Panc1 (cell line): ENCODE results near the gene CEP128. TPM values are rescaled to one million over a fixed set of nuclear protein-coding genes. Genes with fewer than 3 reads are reported as not detected.

Experiments
- ATAC-seq: fragments of 200-7000 bp; cut with Tn5 transposase; 2 replicates; pipeline ENCODE4 v1.9.1; 2020; ENCODE audit warnings: mild to moderate bottlenecking, moderate library complexity
- BruUV-seq: library from RNA; stranded (reverse); fragments of 400-500 nt; replicated peaks from 2 replicates; lab custom pipeline; 2021; lab: Mats Ljungman, UMichigan
- CTCF ChIA-PET: fragments of 300-600 bp; sonication (Branson Sonifier 250); formaldehyde crosslinking; loops from one replicate; lab custom pipeline; 2022; ENCODE audit warnings: antibody characterized with exemption; lab: Charles Lee
- POLR2A ChIA-PET: fragments of 300-600 bp; sonication (Branson Sonifier 250); formaldehyde crosslinking; loops from one replicate; lab custom pipeline; 2022; ENCODE audit warnings: antibody characterized with exemption; lab: Charles Lee
- DNase-seq: peaks from one replicate; pipeline ENCODE4 v3.0.0-alpha.2; 2010; ENCODE audit warnings: low read depth, low spot score
- H3K27ac ChIP-seq: 2 replicates; pipeline ENCODE4 v1.5.1; 2011; ENCODE audit warnings: mild to moderate bottlenecking, low read length, inconsistent platforms
- H3K27me3 ChIP-seq: fragments of 200-500 bp; sonication (Bioruptor generic); 2 replicates; pipeline ENCODE4 v1.6.0; 2014; ENCODE audit warnings: low read length, inconsistent platforms; ENCODE audit not compliant: control insufficient read depth, insufficient read depth
- H3K36me3 ChIP-seq: fragments of 200-500 bp; sonication (Bioruptor generic); 2 replicates; pipeline ENCODE4 v1.5.1; 2014; ENCODE audit warnings: inconsistent platforms, mild to moderate bottlenecking, low read length, moderate library complexity; ENCODE audit not compliant: control insufficient read depth, insufficient read depth
- H3K4me1 ChIP-seq: 2 replicates; pipeline ENCODE4 v1.5.1; 2011; ENCODE audit warnings: inconsistent platforms, mild to moderate bottlenecking, low read length, moderate library complexity; ENCODE audit not compliant: control insufficient read depth, insufficient read depth
- H3K4me3 ChIP-seq, 2 experiments: 2 replicates each; pipeline ENCODE4 v1.5.1; 2011 to 2012; ENCODE audit warnings: low read depth in 2 of 2, low read length in 2 of 2, mild to moderate bottlenecking in 2 of 2, inconsistent platforms in 1 of 2, moderate library complexity in 1 of 2
- H3K9me3 ChIP-seq: fragments of 200-500 bp; sonication (Bioruptor generic); 2 replicates; pipeline ENCODE4 v1.5.1; 2014; ENCODE audit warnings: low read depth, mild to moderate bottlenecking, inconsistent platforms, low read length, moderate library complexity; ENCODE audit not compliant: control insufficient read depth, insufficient read depth
- CTCF ChIP-seq: fragments of 450-650 bp; IDR thresholded peaks from 2 replicates; pipeline ENCODE4 v1.5.1; 2017; ENCODE audit warnings: mild to moderate bottlenecking
- POLR2AphosphoS5 ChIP-seq: IDR thresholded peaks from 2 replicates; pipeline ENCODE4 v1.6.1; 2012; ENCODE audit warnings: mild to moderate bottlenecking, low read depth, low read length, moderate library complexity
- REST ChIP-seq, 2 experiments: IDR thresholded peaks; 2 replicates each; pipeline ENCODE4 v1.6.1; 2011 to 2012; ENCODE audit warnings: low read depth in 2 of 2, control low read depth in 1 of 2, low read length in 1 of 2, mild to moderate bottlenecking in 1 of 2, moderate library complexity in 1 of 2; ENCODE audit not compliant: insufficient read depth in 1 of 2
- SIN3A ChIP-seq: IDR thresholded peaks from 2 replicates; pipeline ENCODE4 v1.6.1; 2012; ENCODE audit warnings: low read depth, mild to moderate bottlenecking, low read length, moderate library complexity, borderline replicate concordance; ENCODE audit not compliant: insufficient read depth
- TCF7L2 ChIP-seq: IDR thresholded peaks from 2 replicates; pipeline ENCODE4 v1.6.1; 2011; ENCODE audit warnings: mild to moderate bottlenecking, low read depth, low read length, inconsistent platforms
- in situ Hi-C: cut with HindIII; loops from 2 replicates; pipeline ENCODE4 v1.10.0; 2016; ENCODE audit warnings: low sequenced_read_pairs, low pct_unique_long_range_greater_than_20kb
- intact Hi-C: fragments of 100-400 bp; cut with micrococcal nuclease; formaldehyde crosslinking; loops from one replicate; pipeline ENCODE4 v1.10.0; 2022; ENCODE audit not compliant: unreplicated experiment
- total RNA-seq: library from RNA; stranded (reverse); gene quantifications from one replicate; pipeline ENCODE4 v1.2.1, GENCODE V29; 2021; ENCODE audit not compliant: unreplicated experiment

CEP128 gene
- total RNA-seq, 1 experiment from 2014 or later = 9.3 TPM

GRCh38 chr14:80664576-80664975 lies 277.0 kb downstream of the CEP128 start:
- no peak overlapping the region for H3K27ac ChIP-seq
- CTCF ChIA-PET = no interaction called here

GRCh38 chr14:80663541-80663940 lies 278.0 kb downstream of the CEP128 start:
- ChIA-PET POLR2A (no interaction called here), CTCF (interaction anchor here (0.6 kb wide), 1 partner anchor 1730 kb away, joined by 16 read pairs; no protein-coding TSS in a partner anchor)
- intact Hi-C loops = no loop called here
- Histone ChIP-seq H3K4me1 (no peaks in the 10 kb centered on the region), H3K27me3 (no peaks in the 10 kb centered on the region), H3K27ac (no peak overlapping the region), H3K36me3 (no peaks in the 10 kb centered on the region), H3K9me3 (no peaks in the 10 kb centered on the region), H3K4me3 (no peak overlapping the region)
- ATAC-seq (no peak), DNase-seq (no peak)
- BruUV-seq = no TSS peak
- TF ChIP-seq SIN3A = no peak
- in situ Hi-C loops = no loop called here

More at GRCh38 chr14:80664576-80664975, 277.0 kb downstream of the CEP128 start:
- intact Hi-C loops = no loop called here
- Histone ChIP-seq H3K36me3 (no peaks in the 10 kb centered on the region), H3K9me3 (no peaks in the 10 kb centered on the region), H3K27me3 (no peaks in the 10 kb centered on the region), H3K4me3 (no peak overlapping the region), H3K4me1 (no peaks in the 10 kb centered on the region)
- BruUV-seq = no TSS peak
- in situ Hi-C loops = no loop called here
- DNase-seq = no peak
- no peak for TF ChIP-seq TCF7L2
- TF ChIP-seq SIN3A = no peak
- TF ChIP-seq POLR2AphosphoS5 = no peak
- TF ChIP-seq CTCF = no peak
- no peak for TF ChIP-seq REST (IDR thresholded peaks at IDR 0.05; ENCODE audit: insufficient read depth in 1 of 2, low read depth in 2 of 2, low read length in 1 of 2)
- POLR2A ChIA-PET = no interaction called here
- ATAC-seq = 0 out of 2 replicates have a peak, but pooled peaks have one; percentile 56

GRCh38 chr14:80659783-80660182 lies 281.8 kb downstream of the CEP128 start:
- Histone ChIP-seq H3K27ac (no peak overlapping the region), H3K27me3 (no peaks in the 10 kb centered on the region), H3K4me3 (no peak overlapping the region), H3K9me3 (no peaks in the 10 kb centered on the region), H3K4me1 (no peaks in the 10 kb centered on the region), H3K36me3 (no peaks in the 10 kb centered on the region)
- intact Hi-C loops (no loop called here), in situ Hi-C loops (no loop called here)
- BruUV-seq = no TSS peak
- TF ChIP-seq TCF7L2 (no peak), CTCF (no peak), POLR2AphosphoS5 (no peak), SIN3A (no peak), REST (IDR thresholded peaks at IDR 0.05; ENCODE audit: insufficient read depth in 1 of 2, low read depth in 2 of 2, low read length in 1 of 2) (no peak)
- ChIA-PET POLR2A (no interaction called here), CTCF (no interaction called here)
- no peak for ATAC-seq
- no peak for DNase-seq
